KMS-11 (cell line): Measurements from ENCODE around the gene SIGLEC12.

Experiments used
- H2AFZ ChIP-seq: fragments of 200-600 bp; sonication (generic); 2 replicates; pipeline ENCODE4 v1.6.1; 2016; ENCODE audit warnings: antibody characterized with exemption, mixed run types, low read depth
- H3K27ac ChIP-seq: fragments of 200-600 bp; sonication (generic); 2 replicates; pipeline ENCODE4 v1.6.1; 2016; ENCODE audit warnings: mild to moderate bottlenecking, mixed run types
- H3K27me3 ChIP-seq: fragments of 200-600 bp; sonication (generic); 2 replicates; pipeline ENCODE4 v1.6.1; 2017; ENCODE audit warnings: mild to moderate bottlenecking, low read depth, mixed run types, moderate library complexity; ENCODE audit not compliant: insufficient read depth
- H3K36me3 ChIP-seq: fragments of 200-600 bp; sonication (generic); 2 replicates; pipeline ENCODE4 v1.6.1; 2017; ENCODE audit warnings: mild to moderate bottlenecking, mixed run types; ENCODE audit not compliant: insufficient read depth
- H3K4me1 ChIP-seq: fragments of 200-600 bp; sonication (generic); 2 replicates; pipeline ENCODE4 v1.6.1; 2016; ENCODE audit warnings: mild to moderate bottlenecking, low read depth, mixed run types; ENCODE audit not compliant: poor library complexity, severe bottlenecking
- H3K4me2 ChIP-seq: fragments of 200-600 bp; sonication (generic); 2 replicates; pipeline ENCODE4 v1.7.0; 2016; ENCODE audit warnings: mild to moderate bottlenecking, mixed run types
- H3K4me3 ChIP-seq: fragments of 200-600 bp; sonication (generic); IDR thresholded peaks from 2 replicates; pipeline ENCODE4 v1.6.1; 2017; ENCODE audit warnings: low read depth, low read length, mixed read lengths; ENCODE audit not compliant: insufficient read depth
- H3K79me2 ChIP-seq: fragments of 200-600 bp; sonication (generic); 2 replicates; pipeline ENCODE4 v1.6.1; 2016; ENCODE audit warnings: low read depth, mixed run types; ENCODE audit not compliant: insufficient read depth
- H3K9ac ChIP-seq: fragments of 200-600 bp; sonication (generic); 2 replicates; pipeline ENCODE4 v1.6.1; 2016; ENCODE audit warnings: mild to moderate bottlenecking, mixed run types
- H4K20me1 ChIP-seq: fragments of 200-600 bp; sonication (generic); 2 replicates; pipeline ENCODE4 v1.6.1; 2016; ENCODE audit warnings: mild to moderate bottlenecking, mixed run types; ENCODE audit not compliant: insufficient read depth
- TF ChIP-seq, protein P1 (sequence below): fragments of 200-600 bp; sonication (generic); conservative IDR thresholded peaks from 2 replicates; pipeline ENCODE4 v1.6.1; 2017; ENCODE audit warnings: low read depth, mild to moderate bottlenecking, antibody characterized with exemption, low read length, moderate library complexity, mixed read lengths

The SIGLEC12 gene

DNA sequence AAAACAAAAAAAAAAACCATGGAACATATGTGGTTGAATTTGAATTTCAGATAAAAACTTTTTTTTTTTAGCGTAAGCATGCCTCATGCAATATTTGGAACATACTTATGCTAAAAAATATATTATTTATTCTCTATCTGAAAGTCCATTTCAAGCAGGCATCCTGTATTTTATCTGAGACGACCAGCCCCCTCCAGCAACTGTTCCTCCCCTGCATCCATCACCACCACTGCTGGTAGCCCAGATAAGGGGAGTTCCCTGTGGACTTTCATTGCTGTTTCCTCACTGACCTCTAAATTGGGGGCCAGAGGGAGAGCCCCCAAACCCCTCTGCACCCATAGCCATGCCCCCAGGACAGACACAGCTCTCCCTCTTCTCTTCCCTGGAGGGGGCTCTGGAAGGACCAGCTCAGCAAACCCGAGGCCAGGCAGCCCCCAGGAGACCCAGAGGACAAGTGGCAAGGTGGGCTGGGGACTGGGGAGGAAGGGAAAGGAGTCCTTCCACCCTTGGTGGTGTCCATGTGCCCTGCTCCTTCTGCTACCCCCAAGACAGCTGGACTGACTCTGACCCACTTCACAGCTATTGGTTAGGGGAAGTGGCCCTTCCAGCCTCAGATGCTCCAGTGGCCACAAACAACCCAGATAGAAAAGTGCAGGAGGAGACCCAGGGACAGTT lies 6.6 kb upstream of the SIGLEC12 start:
- Histone ChIP-seq H3K9ac (no peak overlapping the region), H3K4me3 (no peak overlapping the region), H3K27me3 (no peaks in the 10 kb centered on the region), H3K4me1 (no peaks in the 10 kb centered on the region), H3K4me2 (no peak overlapping the region), H3K36me3 (no peaks in the 10 kb centered on the region), H3K79me2 (no peaks in the 10 kb centered on the region), H4K20me1 (no peaks in the 10 kb centered on the region), H3K27ac (no peak overlapping the region), H2AFZ (no peak overlapping the region)
- TF ChIP-seq, protein P1, sequence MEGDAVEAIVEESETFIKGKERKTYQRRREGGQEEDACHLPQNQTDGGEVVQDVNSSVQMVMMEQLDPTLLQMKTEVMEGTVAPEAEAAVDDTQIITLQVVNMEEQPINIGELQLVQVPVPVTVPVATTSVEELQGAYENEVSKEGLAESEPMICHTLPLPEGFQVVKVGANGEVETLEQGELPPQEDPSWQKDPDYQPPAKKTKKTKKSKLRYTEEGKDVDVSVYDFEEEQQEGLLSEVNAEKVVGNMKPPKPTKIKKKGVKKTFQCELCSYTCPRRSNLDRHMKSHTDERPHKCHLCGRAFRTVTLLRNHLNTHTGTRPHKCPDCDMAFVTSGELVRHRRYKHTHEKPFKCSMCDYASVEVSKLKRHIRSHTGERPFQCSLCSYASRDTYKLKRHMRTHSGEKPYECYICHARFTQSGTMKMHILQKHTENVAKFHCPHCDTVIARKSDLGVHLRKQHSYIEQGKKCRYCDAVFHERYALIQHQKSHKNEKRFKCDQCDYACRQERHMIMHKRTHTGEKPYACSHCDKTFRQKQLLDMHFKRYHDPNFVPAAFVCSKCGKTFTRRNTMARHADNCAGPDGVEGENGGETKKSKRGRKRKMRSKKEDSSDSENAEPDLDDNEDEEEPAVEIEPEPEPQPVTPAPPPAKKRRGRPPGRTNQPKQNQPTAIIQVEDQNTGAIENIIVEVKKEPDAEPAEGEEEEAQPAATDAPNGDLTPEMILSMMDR: no peak

DNA sequence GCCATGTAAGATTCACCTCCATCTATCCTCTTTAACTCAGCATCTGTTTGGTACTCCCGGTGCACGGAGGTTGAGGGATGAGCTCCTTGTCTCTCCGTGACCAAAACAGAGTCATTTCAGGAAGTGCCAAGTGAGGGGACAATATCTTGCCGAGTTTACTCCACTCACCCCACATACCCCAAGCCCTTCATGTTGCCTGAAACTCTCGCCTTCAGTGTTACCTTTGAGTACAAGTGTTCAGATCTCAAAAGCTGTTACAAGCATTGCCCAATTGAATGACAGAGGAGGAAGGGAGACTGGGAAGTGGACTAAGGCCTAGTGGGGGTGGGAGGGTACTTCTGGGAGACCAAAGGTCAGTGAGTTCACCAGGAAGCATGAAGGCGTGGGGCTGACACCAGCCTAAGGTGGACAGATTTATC lies 6.0 kb upstream of the SIGLEC12 start:
- Histone ChIP-seq H3K4me3 (no peak overlapping the region), H4K20me1 (no peaks in the 10 kb centered on the region), H3K9ac (no peak overlapping the region), H3K4me2 (no peak overlapping the region), H3K4me1 (no peaks in the 10 kb centered on the region), H3K27me3 (no peaks in the 10 kb centered on the region), H3K79me2 (no peaks in the 10 kb centered on the region), H3K36me3 (no peaks in the 10 kb centered on the region), H3K27ac (no peak overlapping the region), H2AFZ (no peak overlapping the region)
- TF ChIP-seq, protein P1: no peak

DNA sequence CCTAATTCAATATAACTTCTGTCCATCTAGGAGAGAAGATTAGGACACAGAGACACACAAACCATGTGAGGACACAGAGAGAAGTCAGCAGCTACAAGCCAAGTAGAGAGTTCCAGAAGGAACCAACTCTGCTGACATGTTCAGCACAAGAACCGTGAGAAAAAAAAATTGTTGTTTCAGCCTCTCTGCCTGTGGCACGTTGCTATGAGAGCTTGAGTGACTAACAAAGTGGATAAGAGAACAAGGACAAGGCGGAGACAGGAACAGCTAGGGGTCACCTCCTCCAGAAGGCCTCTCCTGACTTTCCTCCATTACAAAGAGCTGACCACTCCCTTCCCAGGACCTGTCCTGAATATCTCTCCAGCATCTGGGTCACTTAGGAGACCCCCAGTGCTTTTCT lies 5.6 kb upstream of the SIGLEC12 start:
- Histone ChIP-seq H3K4me3 (no peak overlapping the region), H3K36me3 (no peaks in the 10 kb centered on the region), H3K27me3 (no peaks in the 10 kb centered on the region), H3K9ac (no peak overlapping the region), H3K79me2 (no peaks in the 10 kb centered on the region), H2AFZ (no peak overlapping the region), H3K4me1 (no peaks in the 10 kb centered on the region), H3K4me2 (no peak overlapping the region), H4K20me1 (no peaks in the 10 kb centered on the region), H3K27ac (no peak overlapping the region)
- TF ChIP-seq, protein P1: no peak

DNA sequence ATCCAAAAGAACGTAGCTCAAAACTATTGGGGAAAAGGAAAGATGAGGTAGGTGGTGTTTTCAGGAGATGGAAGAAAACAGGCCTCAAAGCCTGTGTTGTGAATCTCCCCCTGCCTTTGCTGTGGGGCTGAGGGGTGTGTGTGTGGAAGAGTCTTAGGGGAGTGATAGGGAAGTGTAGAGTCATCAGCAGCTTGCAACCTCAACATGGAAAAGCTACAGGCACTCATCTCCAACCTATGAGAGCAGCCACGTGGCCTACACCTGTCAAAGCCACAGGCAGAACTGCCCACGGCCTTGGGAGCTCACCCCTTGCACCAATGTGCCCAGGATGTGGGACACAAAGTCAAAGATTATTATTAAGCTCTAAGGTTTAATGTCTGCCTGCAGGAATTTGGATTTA lies 4.3 kb upstream of the SIGLEC12 start:
- no peak overlapping the region for H3K27ac ChIP-seq
- H3K27me3 ChIP-seq: no peaks in the 10 kb centered on the region
- no peak overlapping the region for H3K9ac ChIP-seq
- H3K4me1 ChIP-seq: no peaks in the 10 kb centered on the region
- no peaks in the 10 kb centered on the region for H3K79me2 ChIP-seq
- no peak overlapping the region for H3K4me3 ChIP-seq
- TF ChIP-seq, protein P1: no peak
- no peak overlapping the region for H3K4me2 ChIP-seq
- no peaks in the 10 kb centered on the region for H4K20me1 ChIP-seq
- H2AFZ ChIP-seq: no peak overlapping the region
- no peaks in the 10 kb centered on the region for H3K36me3 ChIP-seq
